Osteocyte (in vitro differentiated cells): Measurements from ENCODE around the gene MED6. TPM values are rescaled to one million over a fixed set of nuclear protein-coding genes. Genes with fewer than 3 reads are reported as not detected.

Experiments
- DNase-seq: peaks from one replicate; pipeline ENCODE4 v3.0.0; 2021; ENCODE audit warnings: mixed read lengths; ENCODE audit not compliant: unreplicated experiment; ENCODE audit errors: extremely low spot score
- H3K27ac Mint-ChIP-seq: one replicate; pipeline ENCODE4 v1.8.0; 2021; ENCODE audit warnings: mild to moderate bottlenecking, mixed read lengths; ENCODE audit not compliant: unreplicated experiment
- H3K27me3 Mint-ChIP-seq: one replicate; pipeline ENCODE4 v1.8.0; 2021; ENCODE audit warnings: mixed read lengths; ENCODE audit not compliant: unreplicated experiment
- H3K36me3 Mint-ChIP-seq: one replicate; pipeline ENCODE4 v1.8.0; 2021; ENCODE audit warnings: mixed read lengths; ENCODE audit not compliant: unreplicated experiment
- H3K4me1 Mint-ChIP-seq: one replicate; pipeline ENCODE4 v1.8.0; 2021; ENCODE audit warnings: mixed read lengths; ENCODE audit not compliant: unreplicated experiment
- H3K4me3 Mint-ChIP-seq: one replicate; pipeline ENCODE4 v1.8.0; 2021; ENCODE audit warnings: mild to moderate bottlenecking, moderate library complexity, mixed read lengths; ENCODE audit not compliant: unreplicated experiment
- H3K9me3 Mint-ChIP-seq: one replicate; pipeline ENCODE4 v1.8.0; 2021; ENCODE audit warnings: mixed read lengths; ENCODE audit not compliant: unreplicated experiment
- CTCF ChIP-seq: fragments of 200-600 bp; sonication (generic); IDR thresholded peaks from 2 replicates; pipeline ENCODE4 v1.5.0; 2021; ENCODE audit warnings: antibody characterized with exemption, mild to moderate bottlenecking, moderate library complexity
- total RNA-seq: library from RNA; stranded (reverse); gene quantifications from 2 replicates; pipeline ENCODE4 v1.2.1, GENCODE V29; 2021

Gene MED6
- total RNA-seq, 1 donor from 2014 or later = 36.1 TPM

DNA sequence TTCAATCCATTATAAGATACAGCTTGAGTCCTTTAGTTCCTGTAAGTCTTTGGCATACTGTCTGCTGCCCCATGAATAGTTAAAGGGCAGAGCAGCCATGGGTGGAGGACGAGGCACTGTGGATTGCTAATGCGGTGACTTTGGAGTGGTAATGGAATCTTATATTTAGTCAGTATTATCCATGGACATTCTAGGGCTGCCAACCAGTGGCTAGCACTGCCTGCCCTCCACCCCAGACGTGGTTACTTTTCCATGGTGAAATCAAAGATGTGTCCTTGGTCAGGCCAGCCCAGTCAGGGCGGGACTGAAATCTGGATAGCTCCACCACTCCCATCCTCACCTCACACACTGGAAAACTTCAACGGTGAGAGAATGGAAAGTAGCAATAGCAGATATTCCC lies 43.5 kb upstream of the MED6 start:
- Mint-ChIP-seq H3K4me3 (no peak overlapping the region), H3K4me1 (peaks cover 17% of the 10 kb centered on the region), H3K9me3 (no peaks in the 10 kb centered on the region), H3K27ac (no peak overlapping the region), H3K36me3 (no peaks in the 10 kb centered on the region), H3K27me3 (peaks cover 27% of the 10 kb centered on the region)
- TF ChIP-seq CTCF = no peak
- DNase-seq = no peak

GRCh38 chr14:70642303-70643235 lies 42.1 kb upstream of the MED6 start:
- H3K36me3 Mint-ChIP-seq = no peaks in the 10 kb centered on the region
- H3K9me3 Mint-ChIP-seq = no peaks in the 10 kb centered on the region
- peaks cover 17% of the 10 kb centered on the region for H3K4me1 Mint-ChIP-seq
- no peak for TF ChIP-seq CTCF
- H3K27ac Mint-ChIP-seq = no peak overlapping the region
- no peak for DNase-seq
- H3K27me3 Mint-ChIP-seq = peaks cover 38% of the 10 kb centered on the region
- peak overlapping the region; percentile 78 for H3K4me3 Mint-ChIP-seq

GRCh38 chr14:70641548-70642302 lies 41.3 kb upstream of the MED6 start, which contains the start of gene TTC9:
Gene TTC9 (plus strand): TSS chr14:70641916. CDS start chr14:70642130, 214 bp downstream.
- Mint-ChIP-seq H3K9me3 (no peaks in the 10 kb centered on the region), H3K27ac (no peak within 1 kb of the TSS), H3K4me3 (peak within 1 kb of the TSS; percentile 78), H3K27me3 (peaks cover 45% of the 10 kb centered on the region), H3K36me3 (no peaks in the 10 kb centered on the region), H3K4me1 (peaks cover 17% of the 10 kb centered on the region)
- no peak for DNase-seq
- no peak for TF ChIP-seq CTCF

DNA sequence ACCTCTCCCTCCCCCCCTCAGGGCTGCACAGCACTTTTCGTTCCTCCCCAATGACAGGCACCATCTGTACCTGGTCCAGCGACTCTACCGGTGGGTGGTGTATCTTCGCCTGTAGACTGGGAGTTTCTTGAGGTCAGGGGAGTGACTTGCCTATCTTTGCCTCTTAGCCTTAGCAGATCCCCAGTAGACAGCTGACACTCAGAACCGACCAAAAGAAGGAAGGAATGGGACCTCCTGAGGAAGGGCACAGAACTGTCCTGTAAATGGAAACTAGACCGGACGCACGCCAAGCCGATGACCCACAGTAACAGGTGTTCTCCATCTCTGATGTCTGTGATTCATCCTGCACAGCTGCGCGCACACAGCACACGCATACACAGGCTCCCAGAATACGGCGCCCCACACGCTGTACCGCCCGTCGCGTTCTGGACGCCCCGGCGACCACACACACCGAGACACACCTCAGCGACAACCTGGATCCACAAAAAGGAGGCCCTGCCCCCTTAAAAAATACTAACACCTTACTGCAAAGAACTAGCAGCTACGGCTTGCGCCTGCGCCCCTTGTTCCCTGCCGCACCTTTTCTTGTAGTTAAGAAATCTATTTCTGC lies 40.6 kb upstream of the MED6 start:
- no peak for DNase-seq
- H3K9me3 Mint-ChIP-seq = no peaks in the 10 kb centered on the region
- H3K4me3 Mint-ChIP-seq = peak overlapping the region; percentile 78
- no peaks in the 10 kb centered on the region for H3K36me3 Mint-ChIP-seq
- no peak overlapping the region for H3K27ac Mint-ChIP-seq
- H3K27me3 Mint-ChIP-seq = peaks cover 48% of the 10 kb centered on the region
- peaks cover 17% of the 10 kb centered on the region for H3K4me1 Mint-ChIP-seq
- TF ChIP-seq CTCF = no peak
